GM03348 (cell line): ENCODE measurements around the gene AMPD3.

Experiments used
- DNase-seq: peaks from one replicate; pipeline ENCODE4 v3.0.0; 2012; ENCODE audit warnings: low spot score

Gene AMPD3

DNA sequence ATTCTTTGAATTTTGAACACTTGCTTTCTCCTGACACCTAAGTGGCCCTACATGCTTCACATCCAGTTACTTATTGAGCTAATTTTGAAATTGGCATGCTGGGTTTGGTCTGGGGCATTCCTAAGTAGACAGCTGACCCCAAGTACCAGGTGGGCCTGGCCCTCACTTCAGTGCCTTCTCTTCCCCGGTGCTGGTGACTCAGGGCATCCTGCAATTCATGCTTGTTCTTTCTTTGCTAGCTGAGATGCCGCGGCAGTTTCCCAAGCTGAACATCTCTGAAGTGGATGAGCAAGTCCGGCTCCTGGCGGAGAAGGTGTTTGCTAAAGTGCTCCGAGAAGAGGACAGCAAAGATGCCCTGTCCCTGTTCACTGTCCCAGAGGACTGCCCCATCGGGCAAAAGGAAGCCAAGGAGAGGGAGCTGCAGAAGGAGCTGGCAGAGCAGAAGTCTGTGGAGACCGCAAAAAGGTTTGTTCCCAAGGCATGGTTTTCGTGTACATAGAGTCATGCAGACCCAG lies 6.3 kb downstream of the AMPD3 start:
- no peak for DNase-seq

DNA sequence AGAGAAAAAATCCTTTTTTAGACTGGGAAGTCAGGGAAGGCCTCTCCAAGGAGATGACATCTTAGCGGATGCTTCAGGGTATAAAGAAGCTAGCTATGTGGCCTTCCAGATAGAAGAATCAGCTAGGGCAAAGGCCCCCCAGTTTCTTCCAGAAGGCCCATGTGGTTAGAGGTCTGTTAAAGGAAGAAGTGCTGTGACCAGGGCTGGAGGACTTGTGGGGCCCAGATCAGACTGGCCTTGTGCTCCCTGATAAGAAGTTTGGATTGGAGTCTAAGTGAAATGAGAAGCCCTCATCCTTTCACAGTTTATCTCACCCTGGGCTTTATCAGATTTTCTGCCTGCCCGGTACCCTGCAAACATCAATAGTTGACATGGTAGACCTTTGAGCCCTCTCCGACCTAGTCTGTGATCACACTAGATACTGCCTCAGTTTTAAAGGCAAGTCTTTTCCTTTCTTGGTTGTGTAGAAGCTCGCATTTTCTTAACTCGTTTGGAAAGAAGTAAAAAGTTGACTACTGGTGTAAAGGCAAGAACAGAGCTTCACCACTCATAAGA lies 7.8 kb downstream of the AMPD3 start:
- no peak for DNase-seq

DNA sequence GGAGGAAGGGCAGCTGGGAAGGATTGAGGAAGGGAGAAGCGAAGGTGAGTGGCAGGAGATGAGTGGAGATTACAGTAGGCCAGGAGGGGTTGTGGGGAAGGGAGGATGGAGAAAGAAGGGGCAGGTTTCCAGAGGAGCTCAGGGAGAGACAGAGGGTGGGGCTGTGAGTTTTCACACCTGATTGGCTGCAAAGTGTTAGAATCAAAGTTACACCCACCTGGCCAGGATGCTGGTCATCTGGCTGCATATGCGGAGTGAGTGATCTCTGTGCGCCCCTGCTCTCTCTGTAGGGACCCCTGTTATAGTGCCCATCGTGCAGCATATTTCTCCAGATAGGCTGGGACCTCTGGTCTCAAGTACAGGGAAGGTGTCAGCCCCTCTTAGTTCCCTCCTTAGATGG lies 18.3 kb downstream of the AMPD3 start:
- DNase-seq, result no peak

GRCh38 chr11:10474551-10474950 lies 19.5 kb downstream of the AMPD3 start:
- no peak for DNase-seq

- no peak for DNase-seq
These were observed 21.3 kb downstream of the AMPD3 start for GRCh38 chr11:10476342-10476741.

DNA sequence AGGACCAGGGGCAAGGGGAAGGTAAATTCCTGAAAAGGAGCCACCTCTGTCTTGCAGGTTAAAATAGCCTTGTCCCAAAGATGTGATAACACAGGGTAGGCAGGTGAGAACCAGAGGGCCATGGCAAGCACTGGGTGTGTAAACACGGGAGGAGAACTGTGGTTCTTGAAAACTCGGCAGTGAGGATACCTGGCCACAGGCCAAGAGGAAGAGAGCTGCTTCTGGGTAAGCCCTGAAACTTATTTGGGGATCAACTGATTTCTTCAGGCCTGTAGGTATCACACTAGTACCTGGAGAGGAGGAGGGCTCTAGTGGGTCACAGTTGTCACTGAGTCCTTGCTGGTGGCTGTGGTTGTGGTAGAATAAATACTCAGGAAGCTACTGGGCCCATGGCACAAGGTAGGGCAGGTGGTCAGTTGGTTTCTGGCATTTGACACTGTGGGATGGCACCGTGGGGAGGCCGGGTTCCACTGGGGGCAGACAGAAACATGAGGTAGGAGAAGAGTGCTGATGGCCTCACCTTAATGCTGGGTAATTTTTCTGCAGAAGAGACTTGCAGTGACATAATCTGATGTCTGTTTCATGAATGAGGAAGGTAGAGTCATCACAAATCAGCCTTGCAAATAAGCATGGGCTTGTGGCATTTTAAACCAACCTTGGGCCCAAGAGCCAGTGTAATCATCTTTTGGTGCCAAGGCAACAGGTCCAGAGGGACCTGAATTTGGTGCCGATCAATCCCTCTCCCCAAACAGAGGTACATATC lies 22.0 kb downstream of the AMPD3 start:
- no peak for DNase-seq

DNA sequence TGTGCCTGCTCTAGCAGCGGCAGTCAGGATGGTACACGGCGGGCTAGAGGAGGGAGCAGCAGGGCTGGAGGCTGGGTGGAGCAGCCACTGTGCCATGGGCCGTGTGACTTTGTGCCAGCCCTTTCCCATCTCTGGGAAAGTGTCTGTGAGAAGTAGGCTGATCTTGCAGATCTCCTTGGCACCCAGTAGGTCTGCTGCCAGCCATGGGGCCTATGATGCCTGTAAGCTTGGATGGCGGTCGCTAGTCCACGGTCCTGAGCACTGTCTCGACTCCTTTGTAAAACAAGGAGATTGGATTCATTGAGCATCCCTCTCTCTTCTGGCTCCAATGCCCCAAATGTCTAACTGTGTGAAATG lies 22.6 kb downstream of the AMPD3 start:
- no peak for DNase-seq

DNA sequence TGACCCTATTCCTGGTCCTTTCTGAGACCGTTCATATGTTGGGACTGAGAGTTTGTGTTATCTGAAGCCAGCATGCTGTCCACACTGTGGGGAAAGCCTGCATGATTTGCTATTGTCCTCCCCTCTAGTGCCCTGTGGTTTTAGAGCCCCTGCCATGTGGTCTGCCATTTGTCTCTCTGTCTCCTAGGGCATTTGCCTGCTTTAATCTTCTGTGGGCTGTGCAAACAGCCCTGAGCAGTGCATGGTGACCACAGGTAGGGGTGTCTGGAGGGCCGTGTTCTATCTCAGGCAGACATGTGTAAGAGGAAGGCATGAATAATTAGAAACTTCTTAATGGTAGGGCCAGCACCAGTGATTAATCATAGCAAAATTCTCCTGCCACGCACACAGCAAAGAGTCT lies 23.0 kb downstream of the AMPD3 start:
- DNase-seq, result no peak

GRCh38 chr11:10478574-10479550 lies 23.8 kb downstream of the AMPD3 start:
- DNase-seq, result no peak

GRCh38 chr11:10480026-10480425 lies 25.0 kb downstream of the AMPD3 start:
- no peak for DNase-seq

DNA sequence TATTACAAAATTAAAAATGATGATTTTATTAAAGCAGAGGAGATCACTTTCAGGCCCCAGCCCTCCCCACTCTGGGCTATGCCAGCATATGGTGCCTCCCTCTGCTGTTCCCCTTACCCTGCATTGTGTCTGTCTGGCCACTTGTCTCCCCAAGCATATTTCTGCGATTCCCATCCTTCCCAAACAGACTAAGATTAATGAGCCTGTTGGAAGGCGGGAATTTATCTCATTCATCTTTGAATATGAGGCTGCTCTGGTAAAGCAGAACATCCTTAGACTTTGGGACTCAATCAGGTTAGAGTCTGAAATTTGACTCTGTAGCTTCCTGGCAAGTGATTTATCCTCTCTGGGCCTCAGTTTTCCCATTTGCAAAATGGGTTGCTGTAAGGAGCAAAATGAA lies 25.7 kb downstream of the AMPD3 start:
- DNase-seq, result no peak

DNA sequence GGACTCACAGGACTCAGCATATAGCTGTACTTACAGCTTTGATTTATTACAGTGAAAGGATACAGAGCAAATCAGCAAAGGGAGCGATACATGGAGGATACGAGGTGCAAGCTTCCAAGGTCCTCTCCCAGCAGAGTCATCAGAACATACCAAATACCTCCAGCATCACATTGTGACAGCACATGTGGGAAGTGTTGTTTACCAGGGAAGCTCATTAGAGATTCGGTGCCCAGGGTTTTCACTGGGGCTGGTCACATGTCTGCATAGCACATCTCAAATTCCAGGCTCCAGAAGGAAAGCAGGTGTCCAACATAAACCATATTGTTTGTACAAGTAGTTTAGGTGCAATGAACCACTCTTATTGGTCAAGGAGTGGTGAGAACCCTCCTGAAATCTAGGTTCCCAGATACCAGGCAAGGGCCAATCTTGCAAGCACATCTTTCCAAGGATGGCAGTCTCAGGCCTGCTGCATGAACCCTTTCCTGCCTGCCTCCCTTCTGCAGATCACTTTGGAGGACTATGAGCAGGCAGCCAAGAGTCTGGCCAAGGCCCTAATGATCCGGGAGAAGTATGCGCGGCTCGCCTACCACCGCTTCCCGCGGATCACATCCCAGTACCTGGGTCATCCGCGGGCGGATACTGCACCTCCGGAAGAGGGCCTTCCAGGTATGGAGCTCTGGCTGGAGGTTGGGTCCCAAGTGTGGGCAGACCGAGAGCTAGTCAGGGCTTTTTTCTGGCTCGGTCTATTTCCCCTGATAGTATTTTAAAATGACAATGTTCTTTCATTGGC lies 26.7 kb downstream of the AMPD3 start:
- DNase-seq, result no peak

GRCh38 chr11:10483174-10483573 lies 28.1 kb downstream of the AMPD3 start:
- no peak for DNase-seq

- DNase-seq, result no peak
These were observed 28.5 kb downstream of the AMPD3 start for GRCh38 chr11:10483584-10483983.

DNA sequence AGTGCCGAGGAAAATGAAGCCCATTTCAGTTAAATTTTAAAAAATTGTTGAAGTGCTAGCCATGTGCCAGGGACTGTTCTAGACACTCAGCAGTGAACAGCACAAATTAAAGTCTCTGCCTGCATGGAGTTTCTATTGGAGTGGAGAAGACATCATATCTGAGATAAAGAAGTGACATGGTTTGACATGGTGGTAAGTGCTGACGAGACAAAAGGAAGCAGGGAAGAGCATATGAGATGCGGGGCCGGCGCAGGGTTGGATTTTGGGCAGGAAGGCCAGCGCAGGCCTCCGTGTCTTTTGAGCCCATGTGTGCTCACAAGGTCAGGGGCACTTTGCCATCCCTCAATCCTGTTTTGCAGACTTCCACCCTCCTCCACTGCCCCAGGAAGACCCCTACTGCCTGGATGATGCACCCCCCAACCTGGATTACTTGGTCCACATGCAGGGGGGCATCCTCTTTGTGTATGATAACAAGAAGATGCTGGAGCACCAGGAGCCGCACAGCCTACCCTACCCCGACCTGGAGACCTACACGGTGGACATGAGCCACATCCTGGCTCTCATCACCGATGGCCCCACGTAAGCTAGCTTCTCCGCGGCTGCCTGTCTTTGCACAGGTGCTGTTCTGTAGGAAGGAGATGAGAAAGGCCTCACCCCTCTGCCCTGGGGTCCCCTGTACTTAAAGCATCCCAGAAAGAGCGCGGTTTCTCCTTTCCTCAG lies 29.6 kb downstream of the AMPD3 start:
- no peak for DNase-seq

- no peak for DNase-seq
These were observed 30.6 kb downstream of the AMPD3 start for GRCh38 chr11:10485646-10486045.

DNA sequence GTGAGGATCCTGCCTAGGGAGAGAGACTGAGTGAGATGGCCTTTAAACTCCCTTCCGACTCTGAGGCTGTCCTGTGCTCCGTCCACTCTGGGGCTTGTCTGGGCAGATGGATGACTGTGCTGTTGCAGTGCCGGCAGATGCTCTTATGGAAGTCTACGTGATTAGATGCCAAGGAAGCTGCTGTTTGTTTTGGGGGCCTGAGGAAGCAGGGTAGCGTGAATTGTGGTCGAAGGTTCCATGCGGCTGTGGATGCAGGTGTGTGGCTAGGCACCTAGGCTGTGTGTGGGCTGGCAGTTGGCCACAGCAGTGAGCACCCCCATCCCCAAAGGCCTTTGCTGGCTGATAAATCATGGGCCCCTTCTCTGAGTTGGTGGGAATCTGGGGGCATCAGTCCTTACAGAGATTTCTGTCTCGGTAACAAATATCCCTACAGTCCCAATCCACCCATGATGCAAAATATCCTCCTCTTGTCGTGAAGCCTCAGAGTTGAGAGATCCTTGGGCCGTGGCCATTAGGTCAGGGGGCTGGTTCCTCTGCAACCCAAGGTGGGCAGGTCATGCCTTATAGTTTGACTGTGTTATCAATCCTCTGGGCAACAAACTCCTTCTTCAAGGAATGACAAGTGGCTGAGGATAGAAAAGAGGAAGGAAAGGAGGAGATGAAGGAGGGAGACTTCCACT lies 31.2 kb downstream of the AMPD3 start:
- no peak for DNase-seq

DNA sequence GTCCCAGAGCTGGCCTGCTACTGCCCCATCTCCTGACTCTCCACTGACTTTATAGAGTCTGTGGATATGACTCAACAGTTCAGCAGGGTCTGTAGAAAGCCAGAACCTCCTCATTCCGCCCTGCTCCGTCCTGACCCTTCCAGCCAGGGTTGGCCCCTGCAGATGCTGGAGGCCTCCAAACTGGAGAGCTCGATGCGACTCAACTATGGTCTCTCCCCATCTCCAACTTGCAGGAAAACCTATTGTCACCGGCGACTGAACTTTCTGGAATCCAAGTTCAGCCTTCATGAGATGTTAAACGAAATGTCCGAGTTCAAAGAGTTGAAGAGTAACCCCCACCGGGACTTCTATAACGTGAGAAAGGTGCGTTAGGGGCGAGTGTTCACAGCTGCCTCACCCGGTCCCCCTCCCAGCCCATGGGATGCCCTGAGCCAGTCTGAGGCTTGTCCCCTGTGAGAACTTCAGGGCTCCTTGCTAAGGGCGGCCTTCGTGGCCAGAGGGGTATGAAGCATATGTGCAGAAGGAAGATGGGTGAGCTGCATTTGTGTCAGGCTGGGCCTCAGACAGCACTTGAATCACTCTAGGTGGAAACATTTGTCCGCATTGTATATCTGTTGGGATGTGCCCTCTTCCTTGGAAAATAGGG lies 32.1 kb downstream of the AMPD3 start:
- no peak for DNase-seq

DNA sequence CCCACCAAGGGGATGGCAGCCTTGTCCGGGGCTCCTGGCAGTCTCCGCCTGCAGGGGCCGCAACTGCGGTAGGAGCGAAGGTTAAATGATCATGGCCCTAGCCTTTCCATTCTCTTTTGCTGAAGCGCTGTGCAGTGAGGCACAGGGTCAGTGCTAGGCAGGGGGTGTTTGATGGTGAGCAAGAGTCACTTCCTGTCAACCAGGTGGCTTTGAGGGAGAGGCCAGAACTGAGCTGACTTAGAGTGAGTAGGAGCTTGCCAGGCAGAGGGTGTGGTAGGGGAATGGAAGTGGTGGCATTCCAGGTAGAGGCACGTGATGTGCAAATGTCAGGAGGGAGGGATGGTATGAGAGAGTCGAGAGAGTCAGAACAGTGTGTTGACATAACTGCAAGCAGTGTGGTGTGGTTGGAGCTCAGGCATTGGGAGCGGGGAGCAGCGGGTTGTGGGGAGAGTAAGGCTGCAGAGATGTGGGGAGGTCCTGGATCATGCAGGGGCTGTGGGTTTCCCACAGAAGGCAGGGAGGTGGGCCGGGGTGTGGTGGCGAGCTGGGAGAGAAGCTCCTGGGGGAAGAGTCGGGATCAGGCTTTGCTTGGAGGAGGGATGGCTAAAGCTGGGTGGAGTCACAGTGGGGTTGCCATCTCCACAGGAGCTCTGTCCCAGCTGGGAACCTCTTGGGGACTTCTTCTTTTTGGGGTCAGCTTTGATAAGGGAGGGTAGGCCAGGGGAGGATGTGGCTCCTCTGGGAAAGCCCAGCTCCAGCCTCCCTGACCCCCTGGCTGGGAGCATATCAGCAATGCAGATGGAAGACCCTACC lies 33.3 kb downstream of the AMPD3 start:
- no peak for DNase-seq
